OCI-LY3 (cell line): ENCODE data around the gene IKZF5.

Experiments used
- CTCF ChIP-seq: fragments of 200-600, 300-600 bp; sonication (generic); IDR thresholded peaks from 2 replicates; pipeline ENCODE4 v1.5.1; 2014; ENCODE audit warnings: antibody characterized with exemption, low read length, low read depth
- EZH2phosphoT487 ChIP-seq: fragments of 200-600 bp; shearing (Covaris generic); IDR thresholded peaks from 2 replicates; pipeline ENCODE4 v1.6.1; 2018; ENCODE audit warnings: antibody characterized with exemption, mixed run types, low read depth

- no peak for TF ChIP-seq CTCF
- TF ChIP-seq EZH2phosphoT487: no peak
Measured at GRCh38 chr10:122949296-122949695, 59.3 kb downstream of the IKZF5 start.
